HG02840 (cell line): Measurements from ENCODE around the gene BDNF.
"Not testable (repeated sequence)": the region's sequence is repeated elsewhere in the genome, so short reads cannot be mapped to it uniquely, and the experiment has no call there.

Experiments
- ATAC-seq: cut with Tn5 transposase; IDR thresholded peaks from one replicate; pipeline ENCODE4 v1.9.1; 2021; ENCODE audit warnings: mild to moderate bottlenecking, moderate library complexity, moderate number of reproducible peaks; ENCODE audit not compliant: unreplicated experiment, low FRiP score

BDNF gene

GRCh38 chr11:27673979-27674663 is 26.1 kb downstream of the BDNF start:
- ATAC-seq = no peak

- ATAC-seq = no peak
These were observed 27.3 kb downstream of the BDNF start for GRCh38 chr11:27672836-27673464.

GRCh38 chr11:27665508-27666101 is 34.6 kb downstream of the BDNF start:
- ATAC-seq = not testable (repeated sequence)

- no peak for ATAC-seq
These were observed 36.9 kb downstream of the BDNF start for GRCh38 chr11:27663326-27663725.

- no peak for ATAC-seq
These were observed 40.1 kb downstream of the BDNF start for GRCh38 chr11:27660171-27660570.

GRCh38 chr11:27658535-27659236 is 41.6 kb downstream of the BDNF start:
- no peak for ATAC-seq

GRCh38 chr11:27656806-27657483 is 43.3 kb downstream of the BDNF start:
- ATAC-seq = no peak

- ATAC-seq = no peak
These were observed 43.9 kb downstream of the BDNF start for GRCh38 chr11:27656320-27656719.

- no peak for ATAC-seq
These were observed 46.1 kb downstream of the BDNF start for GRCh38 chr11:27653990-27654758.

GRCh38 chr11:27651711-27652110 is 48.5 kb downstream of the BDNF start:
- ATAC-seq = no peak

GRCh38 chr11:27650988-27651387 is 49.3 kb downstream of the BDNF start:
- no peak for ATAC-seq

GRCh38 chr11:27649800-27650199 is 50.5 kb downstream of the BDNF start:
- ATAC-seq = no peak

GRCh38 chr11:27648840-27649239 is 51.4 kb downstream of the BDNF start:
- no peak for ATAC-seq

GRCh38 chr11:27646051-27646818 is 54.0 kb downstream of the BDNF start:
- no peak for ATAC-seq

GRCh38 chr11:27642954-27643353 is 57.3 kb downstream of the BDNF start:
- ATAC-seq = no peak

GRCh38 chr11:27640954-27641353 is 59.3 kb downstream of the BDNF start:
- no peak for ATAC-seq

- no peak for ATAC-seq
These were observed 64.7 kb downstream of the BDNF start for GRCh38 chr11:27635567-27636037.

- ATAC-seq = not testable (repeated sequence)
These were observed 65.5 kb downstream of the BDNF start for GRCh38 chr11:27634776-27635175.

- not testable (repeated sequence) for ATAC-seq
These were observed 66.0 kb downstream of the BDNF start for GRCh38 chr11:27634282-27634681.
